Endodermal cell (in vitro differentiated cells): Measurements from ENCODE around the gene IGF2BP3. TPM values are rescaled to one million over a fixed set of nuclear protein-coding genes. Genes with fewer than 3 reads are reported as not detected.

Experiments
- DNase-seq: peaks from one replicate; pipeline ENCODE4 v3.0.0-alpha.2; 2017
- H3K27ac ChIP-seq: 2 replicates; pipeline ENCODE4 v1.5.1; 2013; ENCODE audit warnings: mild to moderate bottlenecking, low read depth, low read length, moderate library complexity
- H3K27me3 ChIP-seq: 2 replicates; pipeline ENCODE4 v1.6.1; 2013; ENCODE audit warnings: mild to moderate bottlenecking, low read length, moderate library complexity; ENCODE audit not compliant: insufficient read depth, control insufficient read depth, poor library complexity, severe bottlenecking
- H3K36me3 ChIP-seq: 2 replicates; pipeline ENCODE4 v1.7.0; 2013; ENCODE audit warnings: mild to moderate bottlenecking, low read length, moderate library complexity; ENCODE audit not compliant: control insufficient read depth, insufficient read depth
- H3K4me1 ChIP-seq: one replicate; pipeline ENCODE4 v1.7.0; 2013; ENCODE audit warnings: low read length; ENCODE audit not compliant: control insufficient read depth, insufficient read depth
- H3K4me3 ChIP-seq: 2 replicates; pipeline ENCODE4 v1.5.1; 2013; ENCODE audit warnings: mild to moderate bottlenecking, low read length, moderate library complexity
- H3K9ac ChIP-seq: 2 replicates; pipeline ENCODE4 v1.6.1; 2013; ENCODE audit warnings: mild to moderate bottlenecking, low read length, moderate library complexity; ENCODE audit not compliant: poor library complexity, severe bottlenecking; ENCODE audit errors: extremely low read depth
- H3K9me3 ChIP-seq: 2 replicates; pipeline ENCODE4 v1.6.1; 2013; ENCODE audit warnings: mild to moderate bottlenecking, low read length, moderate library complexity; ENCODE audit not compliant: control insufficient read depth
- H3K27ac Mint-ChIP-seq: 2 replicates; pipeline ENCODE4 v1.8.0; 2020; ENCODE audit warnings: mixed read lengths
- H3K27me3 Mint-ChIP-seq: 2 replicates; pipeline ENCODE4 v1.8.0; 2021; ENCODE audit warnings: mild to moderate bottlenecking, mixed read lengths; ENCODE audit not compliant: insufficient read depth
- H3K36me3 Mint-ChIP-seq: 2 replicates; pipeline ENCODE4 v1.8.0; 2020; ENCODE audit warnings: low read depth, mixed read lengths
- H3K4me1 Mint-ChIP-seq: 2 replicates; pipeline ENCODE4 v1.8.0; 2020; ENCODE audit warnings: mixed read lengths
- H3K4me3 Mint-ChIP-seq: 2 replicates; pipeline ENCODE4 v1.8.0; 2020; ENCODE audit warnings: mild to moderate bottlenecking, moderate library complexity, mixed read lengths
- H3K9me3 Mint-ChIP-seq: 2 replicates; pipeline ENCODE4 v1.8.0; 2020; ENCODE audit warnings: mild to moderate bottlenecking, mixed read lengths
- CTCF ChIP-seq: fragments of 200-600 bp; sonication (generic); conservative IDR thresholded peaks from 2 replicates; pipeline ENCODE4 v1.5.0; 2021; ENCODE audit warnings: antibody characterized with exemption, mild to moderate bottlenecking
- WGBS, 2 experiments: methylation state at CpG; one replicate each; pipeline versions ENCODE4 v1.1.5 to v1.1.7; 2013; ENCODE audit warnings: missing lambda C conversion rate in 2 of 2, mixed read lengths in 1 of 2; ENCODE audit not compliant: insufficient coverage in 1 of 2, insufficient read length in 1 of 2; 5-methylcytosine and 5-hydroxymethylcytosine counted together
- total RNA-seq, 2 donors: library from RNA; stranded (reverse); fragmentation: NEBNext Ultra II Directional in 1 of 2; extraction: Animal tissue kit (Norgen Biotek cat#: 25700) in 1 of 2; gene quantifications; 2 replicates in 1 of 2; 3 replicates in 1 of 2; pipeline ENCODE4 v1.2.1, GENCODE V29; 2021

Gene IGF2BP3
- total RNA-seq, 2 donors from 2014 or later: 114 to 123 TPM

GRCh38 chr7:23333671-23334246 is 136.5 kb downstream of the IGF2BP3 start:
- H3K9me3 ChIP-seq: peaks cover 17% of the 10 kb centered on the region
- no peak for TF ChIP-seq CTCF
- H3K4me3 ChIP-seq: no peak overlapping the region
- H3K9ac ChIP-seq: no peak overlapping the region
- H3K4me1 ChIP-seq: no peaks in the 10 kb centered on the region
- WGBS, 2 experiments: 88 to 94% methylated on average over 8 to 9 of the region's 9 CpGs
- no peak for DNase-seq
- H3K36me3 Mint-ChIP-seq: peaks cover 82% of the 10 kb centered on the region
- H3K27ac Mint-ChIP-seq: no peak overlapping the region
- no peaks in the 10 kb centered on the region for H3K27me3 ChIP-seq
- H3K27me3 Mint-ChIP-seq: no peaks in the 10 kb centered on the region
- H3K4me3 Mint-ChIP-seq: no peak overlapping the region
- peaks cover 3% of the 10 kb centered on the region for H3K4me1 Mint-ChIP-seq
- H3K27ac ChIP-seq: no peak overlapping the region
- H3K36me3 ChIP-seq: peaks cover 83% of the 10 kb centered on the region
- H3K9me3 Mint-ChIP-seq: no peaks in the 10 kb centered on the region

GRCh38 chr7:23332910-23333612 is 137.2 kb downstream of the IGF2BP3 start:
- H3K9me3 Mint-ChIP-seq: peaks cover 3% of the 10 kb centered on the region
- H3K27me3 Mint-ChIP-seq: no peaks in the 10 kb centered on the region
- H3K4me1 Mint-ChIP-seq: peaks cover 3% of the 10 kb centered on the region
- no peak overlapping the region for H3K27ac ChIP-seq
- TF ChIP-seq CTCF: no peak
- WGBS, 2 experiments: 91 to 94% methylated on average over 2 to 3 of the region's 4 CpGs
- DNase-seq: no peak
- peaks cover 10% of the 10 kb centered on the region for H3K9me3 ChIP-seq
- H3K27ac Mint-ChIP-seq: no peak overlapping the region
- H3K4me3 Mint-ChIP-seq: no peak overlapping the region
- H3K27me3 ChIP-seq: no peaks in the 10 kb centered on the region
- H3K9ac ChIP-seq: no peak overlapping the region
- peaks cover 82% of the 10 kb centered on the region for H3K36me3 Mint-ChIP-seq
- peaks cover 83% of the 10 kb centered on the region for H3K36me3 ChIP-seq
- no peaks in the 10 kb centered on the region for H3K4me1 ChIP-seq
- H3K4me3 ChIP-seq: no peak overlapping the region

- no peak overlapping the region for H3K27ac Mint-ChIP-seq
- H3K36me3 Mint-ChIP-seq: peaks cover 81% of the 10 kb centered on the region
- H3K4me3 ChIP-seq: no peak overlapping the region
- H3K27me3 Mint-ChIP-seq: no peaks in the 10 kb centered on the region
- DNase-seq: no peak
- H3K4me3 Mint-ChIP-seq: no peak overlapping the region
- no peak for TF ChIP-seq CTCF
- peaks cover 7% of the 10 kb centered on the region for H3K9me3 ChIP-seq
- H3K4me1 ChIP-seq: no peaks in the 10 kb centered on the region
- no peaks in the 10 kb centered on the region for H3K27me3 ChIP-seq
- H3K4me1 Mint-ChIP-seq: peaks cover 3% of the 10 kb centered on the region
- H3K36me3 ChIP-seq: peaks cover 81% of the 10 kb centered on the region
- no peak overlapping the region for H3K27ac ChIP-seq
- H3K9me3 Mint-ChIP-seq: peaks cover 3% of the 10 kb centered on the region
- H3K9ac ChIP-seq: no peak overlapping the region
Measured at GRCh38 chr7:23332193-23332592, 138.1 kb downstream of the IGF2BP3 start.
